IMR-90 (cell line): ENCODE results near the gene VPS41. TPM values are rescaled to one million over a fixed set of nuclear protein-coding genes. Genes with fewer than 3 reads are reported as not detected.

Experiments used
- ATAC-seq: fragments of 200-7000 bp; cut with Tn5 transposase; 2 replicates; pipeline ENCODE4 v1.9.1; 2020; ENCODE audit warnings: low read depth, mild to moderate bottlenecking, moderate library complexity
- BruUV-seq: library from RNA; stranded (reverse); fragments of 400-500 nt; replicated peaks from 2 replicates; lab custom pipeline; 2021; lab: Mats Ljungman, UMichigan
- CTCF ChIA-PET: fragments of 300-600 bp; formaldehyde crosslinking; extraction: SDS; loops from one replicate; lab custom pipeline; 2021; ENCODE audit warnings: antibody characterized with exemption; lab: Yijun Ruan, JAX
- POLR2A ChIA-PET: fragments of 300-600 bp; sonication (Branson Sonifier 250); formaldehyde crosslinking; loops from one replicate; lab custom pipeline; 2022; ENCODE audit warnings: antibody characterized with exemption; ENCODE audit not compliant: unreplicated experiment; lab: Charles Lee
- DNase-seq: peaks from one replicate; pipeline ENCODE4 v3.0.0; 2013
- H2AFZ ChIP-seq: replicated peaks from 2 replicates; pipeline ENCODE3; 2013; ENCODE audit warnings: low read length, mild to moderate bottlenecking; ENCODE audit not compliant: poor library complexity
- H2AK5ac ChIP-seq: 2 replicates; pipeline ENCODE4 v1.6.1; 2013; ENCODE audit warnings: low read depth, low read length, inconsistent platforms
- H2AK9ac ChIP-seq: replicated peaks from 2 replicates; pipeline ENCODE3; 2013; ENCODE audit warnings: mild to moderate bottlenecking, low read depth, low read length, moderate library complexity; ENCODE audit not compliant: poor library complexity
- H2BK120ac ChIP-seq: 2 replicates; pipeline ENCODE4 v1.6.1; 2013; ENCODE audit warnings: low read depth, low read length, inconsistent platforms
- H2BK15ac ChIP-seq: 3 replicates; pipeline ENCODE4 v1.6.1; 2013; ENCODE audit warnings: low read depth, low read length, inconsistent platforms
- H2BK20ac ChIP-seq: 2 replicates; pipeline ENCODE4 v1.6.1; 2013; ENCODE audit warnings: low read depth, mild to moderate bottlenecking, inconsistent platforms, low read length, moderate library complexity
- H2BK5ac ChIP-seq: 2 replicates; pipeline ENCODE4 v1.6.1; 2013; ENCODE audit warnings: mild to moderate bottlenecking, low read depth, low read length, inconsistent platforms; ENCODE audit not compliant: poor library complexity, severe bottlenecking
- H3K14ac ChIP-seq: replicated peaks from 2 replicates; pipeline ENCODE4 v1.6.1; 2013; ENCODE audit warnings: low read depth, low read length, inconsistent platforms
- H3K18ac ChIP-seq: 2 replicates; pipeline ENCODE4 v1.6.1; 2013; ENCODE audit warnings: low read depth, low read length, control low read depth
- H3K23ac ChIP-seq: 2 replicates; pipeline ENCODE4 v1.6.1; 2013; ENCODE audit warnings: low read depth, low read length, inconsistent platforms
- H3K27ac ChIP-seq: 2 replicates; pipeline ENCODE4 v1.5.1; 2013; ENCODE audit warnings: mild to moderate bottlenecking, control low read depth, low read length; ENCODE audit not compliant: insufficient read depth
- H3K27me3 ChIP-seq: 2 replicates; pipeline ENCODE4 v1.6.1; 2013; ENCODE audit warnings: low read length; ENCODE audit not compliant: control insufficient read depth, insufficient read depth
- H3K36me3 ChIP-seq: 2 replicates; pipeline ENCODE4 v1.6.1; 2013; ENCODE audit warnings: low read length, mixed read lengths; ENCODE audit not compliant: control insufficient read depth, insufficient read depth
- H3K4ac ChIP-seq: 2 replicates; pipeline ENCODE4 v1.6.1; 2013; ENCODE audit warnings: low read depth, low read length, inconsistent platforms
- H3K4me1 ChIP-seq: 2 replicates; pipeline ENCODE4 v1.6.1; 2013; ENCODE audit warnings: low read length, mixed read lengths; ENCODE audit not compliant: control insufficient read depth, insufficient read depth
- H3K4me2 ChIP-seq: 2 replicates; pipeline ENCODE4 v1.6.1; 2013; ENCODE audit warnings: low read depth, mild to moderate bottlenecking, control low read depth, low read length, moderate library complexity
- H3K4me3 ChIP-seq: 2 replicates; pipeline ENCODE4 v1.5.1; 2013; ENCODE audit warnings: low read depth, mild to moderate bottlenecking, control low read depth, low read length, moderate library complexity; ENCODE audit not compliant: insufficient read depth
- H3K56ac ChIP-seq: 2 replicates; pipeline ENCODE4 v1.6.1; 2013; ENCODE audit warnings: low read length, inconsistent platforms; ENCODE audit not compliant: insufficient read depth; ENCODE audit errors: extremely low read depth
- H3K79me1 ChIP-seq, 2 experiments: 2 replicates each; pipeline ENCODE4 v1.6.1; 2013; ENCODE audit warnings: low read length in 2 of 2, inconsistent platforms in 1 of 2, low read depth in 1 of 2
- H3K9ac ChIP-seq: 2 replicates; pipeline ENCODE4 v1.6.1; 2013; ENCODE audit warnings: low read depth, low read length, control low read depth
- H3K9me1 ChIP-seq: 2 replicates; pipeline ENCODE4 v1.6.1; 2013; ENCODE audit warnings: low read length, inconsistent platforms; ENCODE audit not compliant: insufficient read depth
- H3K9me3 ChIP-seq: 2 replicates; pipeline ENCODE4 v1.6.1; 2013; ENCODE audit warnings: low read length; ENCODE audit not compliant: control insufficient read depth, insufficient read depth
- H4K20me1 ChIP-seq: 2 replicates; pipeline ENCODE4 v1.6.1; 2013; ENCODE audit warnings: low read length, inconsistent platforms; ENCODE audit not compliant: insufficient read depth
- H4K5ac ChIP-seq: 2 replicates; pipeline ENCODE4 v1.6.1; 2013; ENCODE audit warnings: mild to moderate bottlenecking, low read depth, low read length, control low read depth
- H4K8ac ChIP-seq, 2 experiments: 2 replicates each; pipeline ENCODE4 v1.6.1; 2013; ENCODE audit warnings: low read depth in 2 of 2, low read length in 2 of 2, control low read depth in 1 of 2, inconsistent platforms in 1 of 2
- H4K91ac ChIP-seq: 2 replicates; pipeline ENCODE4 v1.6.1; 2013; ENCODE audit warnings: low read depth, low read length, inconsistent platforms; ENCODE audit not compliant: insufficient read depth
- CHD1 ChIP-seq: IDR thresholded peaks from 2 replicates; pipeline ENCODE4 v1.6.1; 2012; ENCODE audit warnings: low read depth, low read length, improper control_type of control experiment
- FOS ChIP-seq: fragments of 150-350 bp; IDR thresholded peaks from 2 replicates; pipeline ENCODE4 v1.6.1; 2016; ENCODE audit warnings: low read depth, low read length
- NFE2L2 ChIP-seq: fragments of 150-350 bp; IDR thresholded peaks from 2 replicates; pipeline ENCODE4 v1.6.1; 2016; ENCODE audit warnings: low read depth, mild to moderate bottlenecking, low read length
- RCOR1 ChIP-seq: IDR thresholded peaks from 2 replicates; pipeline ENCODE4 v1.6.1; 2012; ENCODE audit warnings: mild to moderate bottlenecking, low read length, improper control_type of control experiment; ENCODE audit not compliant: insufficient replicate concordance
- SMC3 ChIP-seq: fragments of 150-350 bp; IDR thresholded peaks from 2 replicates; pipeline ENCODE4 v1.6.1; 2016; ENCODE audit warnings: low read depth, mild to moderate bottlenecking, antibody characterized with exemption, low read length, moderate library complexity
- WGBS, 2 experiments: methylation state at CpG; one replicate each; pipeline versions ENCODE4 v1.1.5 to v1.1.7; 2013; ENCODE audit warnings: missing lambda C conversion rate in 2 of 2; ENCODE audit not compliant: insufficient read length in 1 of 2; ENCODE audit errors: extremely low coverage in 2 of 2; 5-methylcytosine and 5-hydroxymethylcytosine counted together
- dilution Hi-C: fragments of 300-500 bp; cut with HindIII; formaldehyde crosslinking; loops from one replicate; pipeline ENCODE4 v1.14.3; 2018; ENCODE audit warnings: low sequenced_read_pairs; ENCODE audit not compliant: unreplicated experiment
- in situ Hi-C: fragments of 300-500 bp; cut with MboI; formaldehyde crosslinking; loops from 3 replicates; pipeline ENCODE4 v1.14.3; 2019; ENCODE audit warnings: low sequenced_read_pairs, inconsistent platforms, mixed read lengths
- intact Hi-C: fragments of 100-400 bp; cut with micrococcal nuclease; formaldehyde crosslinking; loops from 2 replicates; pipeline ENCODE4 v1.10.0; 2022
- polyA plus RNA-seq, 3 experiments: library from polyadenylated mRNA; depleted of rRNA; stranded (reverse); fragments of >200 nt; gene quantifications; 2 replicates each; pipeline ENCODE4 v1.2.3, GENCODE V29; 2012; ENCODE audit warnings: low replicate concordance in 1 of 3
- total RNA-seq: library from RNA; depleted of rRNA; stranded (reverse); fragments of >200 nt; gene quantifications from 2 replicates; pipeline ENCODE4 v1.2.3, GENCODE V29; 2012
- TF ChIP-seq, protein P1 (sequence below): fragments of 150-350 bp; IDR thresholded peaks from 2 replicates; pipeline ENCODE4 v1.6.1; 2017; ENCODE audit warnings: mild to moderate bottlenecking, antibody characterized with exemption, low read length, low read depth

Gene VPS41
- total and polyA plus RNA-seq, 2 of the 4 experiments (the other 2 are of a cell fraction) = 16.0 to 28.0 TPM

DNA sequence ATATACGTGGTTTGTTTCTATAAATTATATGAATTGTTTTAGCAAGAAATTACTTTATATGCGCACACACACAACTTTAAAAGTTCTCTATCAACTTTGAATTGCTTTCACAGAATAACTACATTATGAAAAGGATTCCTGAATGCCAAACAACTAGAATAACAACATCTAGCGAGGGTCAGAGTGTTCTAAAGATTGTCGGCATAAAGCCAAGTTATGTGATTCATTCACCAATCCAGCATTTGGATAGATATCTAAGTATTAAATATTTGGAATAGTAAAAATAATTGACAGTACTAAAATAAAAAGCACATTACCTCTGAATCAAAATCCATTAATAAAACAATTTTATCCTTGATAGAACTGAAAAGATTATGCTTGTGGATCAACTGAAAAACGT is 152.5 kb downstream of the VPS41 start:
- no peaks in the 10 kb centered on the region for H4K20me1 ChIP-seq
- H3K4me1 ChIP-seq = no peaks in the 10 kb centered on the region
- H2AFZ ChIP-seq = no peak overlapping the region
- H3K9ac ChIP-seq = no peak overlapping the region
- no peak overlapping the region for H3K4me3 ChIP-seq
- no peak for TF ChIP-seq FOS
- no peak for TF ChIP-seq RCOR1
- TF ChIP-seq, protein P1, sequence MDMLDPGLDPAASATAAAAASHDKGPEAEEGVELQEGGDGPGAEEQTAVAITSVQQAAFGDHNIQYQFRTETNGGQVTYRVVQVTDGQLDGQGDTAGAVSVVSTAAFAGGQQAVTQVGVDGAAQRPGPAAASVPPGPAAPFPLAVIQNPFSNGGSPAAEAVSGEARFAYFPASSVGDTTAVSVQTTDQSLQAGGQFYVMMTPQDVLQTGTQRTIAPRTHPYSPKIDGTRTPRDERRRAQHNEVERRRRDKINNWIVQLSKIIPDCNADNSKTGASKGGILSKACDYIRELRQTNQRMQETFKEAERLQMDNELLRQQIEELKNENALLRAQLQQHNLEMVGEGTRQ = no peak
- no peak for TF ChIP-seq CHD1
- no peak for TF ChIP-seq SMC3
- no peak for TF ChIP-seq NFE2L2
- no CpG with 5 or more reads among the region's 5 CpGs for WGBS, 2 experiments
- intact Hi-C loops = no loop called here
- in situ Hi-C loops = no loop called here
- dilution Hi-C loops = no loop called here
- H2AK9ac ChIP-seq = no peak overlapping the region
- H3K36me3 ChIP-seq = peaks cover 10% of the 10 kb centered on the region
- H2BK20ac ChIP-seq = no peak overlapping the region
- no peak overlapping the region for H3K14ac ChIP-seq
- no peak overlapping the region for H4K91ac ChIP-seq
- no peak overlapping the region for H2AK5ac ChIP-seq
- H3K9me3 ChIP-seq = no peaks in the 10 kb centered on the region
- POLR2A ChIA-PET = no interaction called here
- H4K5ac ChIP-seq = no peak overlapping the region
- no peak overlapping the region for H3K56ac ChIP-seq
- no peak for ATAC-seq
- no peak overlapping the region for H2BK5ac ChIP-seq
- no peak overlapping the region for H3K4me2 ChIP-seq
- no peaks in the 10 kb centered on the region for H3K27me3 ChIP-seq
- no peaks in the 10 kb centered on the region for H3K9me1 ChIP-seq
- H3K23ac ChIP-seq = no peak overlapping the region
- H3K79me1 ChIP-seq = no peaks in the 10 kb centered on the region
- BruUV-seq = no TSS peak
- no peak overlapping the region for H4K8ac ChIP-seq
- no peak overlapping the region for H3K27ac ChIP-seq
- H3K4ac ChIP-seq = no peak overlapping the region
- H2BK15ac ChIP-seq = no peak overlapping the region
- H3K18ac ChIP-seq = no peak overlapping the region
- CTCF ChIA-PET = no interaction called here
- no peak overlapping the region for H2BK120ac ChIP-seq
- DNase-seq = peak; percentile 29
